ENCODE measurements around the gene DPP10.

The DPP10 gene

DNA sequence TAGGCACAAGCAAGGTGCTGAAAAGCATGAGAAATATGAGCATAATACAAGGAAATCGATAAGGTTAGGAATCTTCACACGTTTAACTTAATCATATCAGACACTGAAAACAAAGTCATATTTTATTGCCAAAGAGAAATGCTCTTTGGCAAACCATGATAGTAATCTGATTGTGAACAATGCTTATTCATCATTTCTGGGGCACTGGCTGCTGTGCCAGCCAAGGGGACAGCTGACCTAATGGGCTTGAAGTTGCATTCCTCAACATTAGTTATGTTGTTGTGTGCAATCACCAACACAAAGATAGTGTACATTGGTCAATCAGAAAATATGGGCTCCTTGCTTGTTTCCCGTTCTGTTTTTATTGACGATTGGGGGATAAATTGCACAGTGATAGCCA, 83.5 kb downstream of the DPP10 start:
- no peak for DNase-seq (ENCODE audit: low read depth in 2 of 2)
- no peak overlapping the region for H3K4me3 ChIP-seq (replicated peaks in 1 of 2; ENCODE audit: low read depth in 2 of 2, low read length in 2 of 2)
- TF ChIP-seq, protein P1, sequence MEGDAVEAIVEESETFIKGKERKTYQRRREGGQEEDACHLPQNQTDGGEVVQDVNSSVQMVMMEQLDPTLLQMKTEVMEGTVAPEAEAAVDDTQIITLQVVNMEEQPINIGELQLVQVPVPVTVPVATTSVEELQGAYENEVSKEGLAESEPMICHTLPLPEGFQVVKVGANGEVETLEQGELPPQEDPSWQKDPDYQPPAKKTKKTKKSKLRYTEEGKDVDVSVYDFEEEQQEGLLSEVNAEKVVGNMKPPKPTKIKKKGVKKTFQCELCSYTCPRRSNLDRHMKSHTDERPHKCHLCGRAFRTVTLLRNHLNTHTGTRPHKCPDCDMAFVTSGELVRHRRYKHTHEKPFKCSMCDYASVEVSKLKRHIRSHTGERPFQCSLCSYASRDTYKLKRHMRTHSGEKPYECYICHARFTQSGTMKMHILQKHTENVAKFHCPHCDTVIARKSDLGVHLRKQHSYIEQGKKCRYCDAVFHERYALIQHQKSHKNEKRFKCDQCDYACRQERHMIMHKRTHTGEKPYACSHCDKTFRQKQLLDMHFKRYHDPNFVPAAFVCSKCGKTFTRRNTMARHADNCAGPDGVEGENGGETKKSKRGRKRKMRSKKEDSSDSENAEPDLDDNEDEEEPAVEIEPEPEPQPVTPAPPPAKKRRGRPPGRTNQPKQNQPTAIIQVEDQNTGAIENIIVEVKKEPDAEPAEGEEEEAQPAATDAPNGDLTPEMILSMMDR (IDR thresholded peaks at IDR 0.05; ENCODE audit: low read depth, low read length): no peak

DNA sequence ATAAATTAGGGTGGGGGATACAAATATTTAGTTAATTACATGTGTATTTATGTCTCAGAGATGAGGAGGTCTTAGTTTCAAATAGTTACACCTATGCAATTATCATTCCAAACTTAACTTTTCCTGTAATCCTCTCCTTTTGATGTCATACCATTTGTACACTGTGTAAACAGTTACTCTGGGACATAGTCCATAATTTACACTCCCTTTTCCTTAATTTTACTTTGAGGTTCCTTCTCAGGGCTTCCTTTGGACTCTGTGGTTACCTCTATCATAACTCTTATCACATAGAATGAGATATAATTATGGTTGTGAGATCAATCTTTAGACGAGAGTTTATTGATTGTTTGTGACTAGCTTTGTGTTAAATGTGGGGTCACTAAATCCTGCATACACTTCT, 84.4 kb downstream of the DPP10 start:
- DNase-seq (ENCODE audit: low read depth in 2 of 2): no peak
- H3K4me3 ChIP-seq (replicated peaks in 1 of 2; ENCODE audit: low read depth in 2 of 2, low read length in 2 of 2): no peak overlapping the region
- TF ChIP-seq, protein P1 (IDR thresholded peaks at IDR 0.05; ENCODE audit: low read depth, low read length): no peak

DNA sequence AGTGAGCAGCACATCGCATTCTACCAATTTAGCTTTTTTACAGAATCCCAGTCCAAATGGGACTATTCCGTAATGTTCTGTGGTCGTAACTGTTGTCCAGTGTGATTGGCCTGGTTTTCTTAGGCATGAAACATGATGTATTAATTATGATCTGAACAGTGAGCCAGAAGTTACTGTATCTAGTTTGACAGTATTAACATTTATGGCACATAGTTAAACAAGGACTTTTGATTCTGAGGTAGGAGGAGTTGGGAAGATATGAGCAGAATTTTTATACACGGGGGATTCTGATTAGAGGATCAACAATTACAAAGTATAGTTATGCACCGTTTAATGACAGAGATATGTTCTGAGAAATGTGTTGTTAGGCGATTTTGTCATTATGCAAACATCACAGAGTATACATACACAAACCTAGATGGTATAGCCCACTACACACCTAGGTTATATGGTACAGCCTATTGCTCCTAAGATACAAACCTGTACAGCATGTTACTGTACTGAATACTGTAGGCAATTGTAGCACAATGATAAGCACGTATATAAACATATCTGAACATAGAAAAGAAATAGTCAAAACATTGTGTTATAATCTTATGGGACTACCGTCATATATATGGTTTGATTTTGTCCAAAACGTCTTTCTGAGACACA, 85.0 kb downstream of the DPP10 start:
- H3K4me3 ChIP-seq (replicated peaks in 1 of 2; ENCODE audit: low read depth in 2 of 2, low read length in 2 of 2): no peak overlapping the region
- TF ChIP-seq, protein P1 (IDR thresholded peaks at IDR 0.05; ENCODE audit: low read depth, low read length): no peak
- DNase-seq (ENCODE audit: low read depth in 2 of 2): no peak

DNA sequence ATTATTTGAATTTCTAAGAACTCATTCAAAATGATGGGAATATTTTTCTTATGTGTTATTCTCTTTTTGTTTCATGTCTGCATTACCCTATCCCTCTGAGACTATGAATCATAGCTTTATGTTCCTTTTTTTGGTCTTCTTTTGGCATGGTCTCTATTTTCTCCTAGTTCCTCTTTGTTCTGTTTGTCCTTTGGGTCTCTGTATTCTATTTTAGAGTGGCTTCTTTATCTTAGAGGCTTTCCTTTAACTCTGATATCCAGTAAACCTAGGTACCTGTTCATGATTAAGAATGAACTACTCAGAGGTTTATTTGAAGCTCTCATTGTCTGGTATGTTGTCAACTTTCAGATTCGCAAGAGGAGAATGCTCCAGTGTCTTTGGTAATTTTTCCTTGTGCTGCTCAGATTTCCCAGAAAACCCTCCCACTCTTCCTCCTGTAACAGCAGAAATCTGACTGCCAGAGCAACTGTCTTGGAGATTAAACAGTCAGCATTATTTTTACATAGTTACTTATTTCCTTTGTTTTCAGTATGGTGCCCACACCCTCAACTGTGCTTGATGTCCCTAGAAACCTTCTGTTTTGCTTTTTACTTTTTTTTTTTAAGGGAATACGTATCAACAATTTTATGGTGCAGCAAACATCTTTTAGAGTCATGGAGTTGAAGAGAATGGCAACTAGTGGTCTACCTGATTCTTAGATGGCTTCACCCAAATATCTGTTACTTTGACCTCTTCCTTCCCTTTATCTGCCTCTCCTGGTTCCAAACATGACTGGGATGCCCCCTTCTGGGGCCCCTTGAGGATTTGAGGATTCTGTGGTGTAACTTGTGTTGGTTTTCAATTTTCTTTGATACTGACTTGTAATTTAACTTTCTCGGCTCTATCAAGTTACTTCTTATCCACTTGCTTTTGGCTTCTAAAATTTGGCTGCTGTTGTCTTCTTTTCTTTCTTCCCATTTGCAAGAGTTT, 92.0 kb downstream of the DPP10 start:
- DNase-seq (ENCODE audit: low read depth in 2 of 2): peak in 1 of 2 donors; percentile 2
- TF ChIP-seq, protein P1 (IDR thresholded peaks at IDR 0.05; ENCODE audit: low read depth, low read length): no peak
- no peak overlapping the region for H3K4me3 ChIP-seq (replicated peaks in 1 of 2; ENCODE audit: low read depth in 2 of 2, low read length in 2 of 2)

DNA sequence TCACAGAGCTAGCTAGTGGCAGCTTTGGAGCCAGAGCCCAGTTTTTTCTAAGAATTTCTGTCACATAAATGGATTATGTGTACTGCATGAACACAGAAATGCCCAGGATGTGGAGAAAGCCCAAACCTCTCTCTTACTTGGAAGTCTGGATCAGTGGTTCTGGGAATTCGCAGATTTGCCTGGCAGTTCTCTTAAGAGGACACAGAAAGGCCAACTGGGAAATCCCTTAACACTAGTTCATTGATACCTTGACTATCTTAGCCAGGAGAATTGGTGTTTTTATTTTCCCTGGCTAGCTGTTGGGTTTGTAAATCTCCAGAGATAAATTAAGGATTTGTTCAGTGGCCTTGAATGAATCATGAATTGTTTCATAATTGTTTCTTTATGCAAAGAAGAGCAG, 95.3 kb downstream of the DPP10 start:
- H3K4me3 ChIP-seq (replicated peaks in 1 of 2; ENCODE audit: low read depth in 2 of 2, low read length in 2 of 2): no peak overlapping the region
- no peak for DNase-seq (ENCODE audit: low read depth in 2 of 2)
- TF ChIP-seq, protein P1 (IDR thresholded peaks at IDR 0.05; ENCODE audit: low read depth, low read length): no peak

DNA sequence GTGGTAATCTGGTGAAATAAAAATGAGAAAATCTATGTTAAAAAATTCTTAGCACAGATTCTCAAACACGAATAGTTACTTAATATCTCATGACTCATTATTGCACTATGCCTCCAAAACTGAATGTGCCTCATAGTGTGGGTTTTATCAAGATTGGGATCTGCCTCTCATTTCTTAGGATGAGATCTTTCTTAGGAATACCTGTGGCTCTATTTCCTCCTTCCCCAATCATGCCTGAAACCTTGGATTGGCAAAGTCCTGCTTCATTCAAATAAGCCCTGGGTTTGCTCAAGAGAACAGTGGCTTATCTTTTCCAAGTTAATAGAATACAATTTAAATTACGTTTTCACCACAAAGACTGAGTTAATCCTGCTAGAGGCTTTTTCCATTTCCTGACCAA, 100.3 kb downstream of the DPP10 start:
- TF ChIP-seq, protein P1 (IDR thresholded peaks at IDR 0.05; ENCODE audit: low read depth, low read length): no peak
- peak in 1 of 2 donors; percentile 2 for DNase-seq (ENCODE audit: low read depth in 2 of 2)
- no peak overlapping the region for H3K4me3 ChIP-seq (replicated peaks in 1 of 2; ENCODE audit: low read depth in 2 of 2, low read length in 2 of 2)

Measured in cardiac fibroblast (primary cell).